ENCODE data around the gene ZNRD2. TPM values are rescaled to one million over a fixed set of nuclear protein-coding genes. Genes with fewer than 3 reads are reported as not detected.

The ZNRD2 gene
- total and polyA plus RNA-seq, 2 of the 8 experiments (the other 6 are each of a cell fraction or from before 2014, with no cell fraction given) = 53.4 to 125 TPM

- Histone ChIP-seq H2AK5ac (ENCODE audit: low read depth, low read length) (no peak overlapping the region), H3K9ac (replicated peaks in 1 of 4; ENCODE audit: extremely low read depth in 1 of 4, low read depth in 3 of 4, low read length in 3 of 4) (no peak overlapping the region), H3K36me3 (ENCODE audit: control insufficient read depth in 2 of 4, insufficient read depth in 4 of 4, low read length in 3 of 4) (peaks cover 8 to 54% (median 26%) of the 10 kb centered on the region in 4 experiments; a peak in 7 of 8 replicates), H3K9me3 (ENCODE audit: insufficient read depth in 2 of 2, low read depth in 1 of 2, low read length in 1 of 2) (no peaks in the 10 kb centered on the region), H3K27ac (ENCODE audit: low read depth, low read length) (no peak overlapping the region), H3K23me2 (ENCODE audit: low read depth, low read length) (peaks cover under 1% of the 10 kb centered on the region; the same call in 1 of the 2 replicates), H4K5ac (ENCODE audit: insufficient read length, low read depth, low read length) (no peak overlapping the region), H3K79me2 (ENCODE audit: control insufficient read depth in 1 of 2, insufficient read depth in 2 of 2, low read length in 2 of 2) (peaks cover 3 to 13% of the 10 kb centered on the region in 2 experiments), H4K91ac (replicated peaks; ENCODE audit: insufficient read length, low read length) (no peak overlapping the region), H2AFZ (ENCODE audit: low read length) (no peak overlapping the region), H3K4me3 (ENCODE audit: extremely low read depth in 1 of 4, insufficient read depth in 2 of 4, low read depth in 3 of 4, low read length in 4 of 4) (no peak overlapping the region), H3K4ac (replicated peaks; ENCODE audit: insufficient read length, low read depth, low read length) (no peak overlapping the region), H2BK20ac (ENCODE audit: low read length) (no peak overlapping the region), H2BK15ac (ENCODE audit: low read length) (no peak overlapping the region), H3K56ac (replicated peaks; ENCODE audit: insufficient read length, low read depth, low read length) (no peak overlapping the region), H3K4me1 (replicated peaks in 1 of 4; ENCODE audit: control insufficient read depth in 3 of 4, insufficient read depth in 4 of 4, low read length in 3 of 4) (peaks cover 0 to 7% (median 3%) of the 10 kb centered on the region in 4 experiments; a peak in 2 of 7 replicates), H2BK120ac (replicated peaks; ENCODE audit: low read depth, low read length) (no peak overlapping the region), H3K18ac (ENCODE audit: extremely low read depth, low read length) (no peak overlapping the region), H2BK5ac (ENCODE audit: low read depth, low read length) (no peak overlapping the region), H4K8ac (ENCODE audit: extremely low read depth, insufficient read depth, low read length) (no peak overlapping the region), H3K27me3 (replicated peaks in 1 of 4; ENCODE audit: control insufficient read depth in 3 of 4, extremely low read depth in 1 of 4, insufficient read depth in 3 of 4, low read length in 3 of 4) (no peaks in the 10 kb centered on the region), H3K79me1 (ENCODE audit: low read depth, low read length) (peaks cover 16% of the 10 kb centered on the region), H2BK12ac (ENCODE audit: low read depth, low read length) (no peak overlapping the region), H4K20me1 (replicated peaks in 1 of 2; ENCODE audit: control insufficient read depth in 1 of 2, insufficient read depth in 2 of 2, low read length in 2 of 2) (peaks cover 5 to 43% of the 10 kb centered on the region in 2 experiments), H3K4me2 (ENCODE audit: insufficient read depth in 1 of 2, low read depth in 2 of 2, low read length in 2 of 2) (no peak overlapping the region), H3K23ac (ENCODE audit: insufficient read length) (no peak overlapping the region), H3K14ac (ENCODE audit: insufficient read length) (no peak overlapping the region)
- POLR2A ChIA-PET (ENCODE audit: partially characterized antibody) = interaction anchor here (1.3 to 5.7 kb wide), 2 partner anchors 16 to 23 kb away, joined by 4 to 38 read pairs; partner anchors contain the start of gene SIPA1
- DNase-seq (ENCODE audit: low read depth in 1 of 2, low spot score in 2 of 2) (no peak), FAIRE-seq (no peak)
- 96% methylated on average over 14 of the region's 14 CpGs; no CpG with 5 or more reads in 1 of the 2 experiments for WGBS, 2 experiments (ENCODE audit: extremely low coverage in 1 of 2, insufficient coverage in 1 of 2, insufficient read length in 1 of 2, insufficient replicate concordance in 2 of 2, low coverage in 1 of 2, low lambda C conversion rate in 2 of 2, missing lambda C conversion rate in 1 of 2)
- TF ChIP-seq NRF1 (IDR thresholded peaks at IDR 0.05; ENCODE audit: low read depth, low read length) (no peak), CBX8 (IDR thresholded peaks at IDR 0.05; ENCODE audit: borderline replicate concordance, low read depth, low read length) (no peak), PHF8 (conservative IDR thresholded peaks at IDR 0.05; ENCODE audit: low read depth, low read length) (no peak), SP2 (IDR thresholded peaks at IDR 0.05; ENCODE audit: low read length) (no peak), CEBPB (IDR thresholded peaks at IDR 0.05; ENCODE audit: low read depth, low read length) (no peak), CHD2 (IDR thresholded peaks at IDR 0.05; ENCODE audit: low read length) (no peak), HDAC6 (IDR thresholded peaks at IDR 0.05; ENCODE audit: low read depth, low read length) (no peak), BCL11A (IDR thresholded peaks at IDR 0.05; ENCODE audit: low read depth in 2 of 2, low read length in 2 of 2) (no peak), JUN (IDR thresholded peaks at IDR 0.05; ENCODE audit: low read depth, low read length) (no peak)
- CTCF ChIA-PET (ENCODE audit: partially characterized antibody) = interaction anchor here (0.9 to 1.1 kb wide), 2 partner anchors 9 to 11 kb away, joined by 3 to 5 read pairs; no protein-coding TSS in a partner anchor
Observed at GRCh38 chr11:65621460-65621859, 51.2 kb downstream of the ZNRD2 start.
